Left ventricle myocardium superior (tissue), 1 donor: ENCODE data around the gene MUC4. TPM values are rescaled to one million over a fixed set of nuclear protein-coding genes. Genes with fewer than 3 reads are reported as not detected.

Source experiments
- ATAC-seq: fragments of 200-7000 bp; cut with Tn5 transposase; one replicate; pipeline ENCODE4 v1.9.1; 2020; ENCODE audit warnings: mild to moderate bottlenecking, moderate library complexity
- DNase-seq: peaks from one replicate; pipeline ENCODE4 v3.0.0-alpha.2; 2020
- intact Hi-C: fragments of 100-400 bp; cut with micrococcal nuclease; formaldehyde crosslinking; loops from one replicate; pipeline ENCODE4 v1.11.0; 2022
- total RNA-seq: library from RNA; stranded (reverse); fragmentation: NEBNext Ultra II Directional; extraction: Animal tissue kit (Norgen Biotek cat#: 25700); gene quantifications from one replicate; pipeline ENCODE4 v1.2.1, GENCODE V29; 2021
- donor health status: DM: no; HTN: yes; CAD: no; lungs with severe emphysema.

Gene MUC4
- total RNA-seq, 1 donor from 2014 or later: not detected

GRCh38 chr3:195766671-195767070 lies 45.1 kb downstream of the MUC4 start:
- intact Hi-C loops: no loop called here
- ATAC-seq (no peak), DNase-seq (no peak)

DNA sequence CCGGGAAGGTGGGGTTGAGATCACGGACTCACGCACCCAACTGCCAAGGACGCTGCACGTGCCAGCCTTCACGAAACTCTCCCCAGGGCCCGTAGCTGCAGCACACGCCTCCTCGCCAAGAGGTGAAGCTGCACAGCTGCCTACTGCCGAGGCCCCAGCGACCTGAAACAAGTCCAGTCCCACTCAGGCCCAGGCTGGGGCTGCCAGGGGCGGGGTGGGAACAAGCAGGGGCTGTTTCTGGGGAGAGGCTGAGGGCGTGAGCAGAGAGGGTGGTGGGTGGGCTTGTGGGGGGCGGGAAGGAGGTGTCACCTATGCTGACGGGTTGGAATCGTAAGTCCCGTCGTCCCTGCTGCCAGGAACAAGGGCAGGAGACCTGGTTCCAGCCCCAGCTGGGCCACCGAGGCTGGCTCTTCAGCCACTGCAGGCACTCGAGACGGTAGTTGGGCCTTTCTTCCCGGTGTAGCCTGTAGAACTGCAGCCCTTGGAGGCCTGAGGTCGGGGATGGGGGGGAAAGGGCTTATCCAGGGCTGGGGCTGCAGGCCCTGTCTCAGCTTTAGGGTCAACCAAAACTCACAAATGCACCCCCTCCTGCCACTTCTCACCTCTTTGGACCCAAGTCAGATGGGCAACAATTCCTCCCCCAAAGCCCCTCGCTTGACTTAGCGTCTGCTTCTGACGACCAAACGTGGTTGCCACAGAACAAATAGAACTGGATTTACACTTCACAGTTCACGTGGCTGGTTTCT lies 46.6 kb downstream of the MUC4 start:
- no peak for DNase-seq
- ATAC-seq: no peak
- intact Hi-C loops: no loop called here

DNA sequence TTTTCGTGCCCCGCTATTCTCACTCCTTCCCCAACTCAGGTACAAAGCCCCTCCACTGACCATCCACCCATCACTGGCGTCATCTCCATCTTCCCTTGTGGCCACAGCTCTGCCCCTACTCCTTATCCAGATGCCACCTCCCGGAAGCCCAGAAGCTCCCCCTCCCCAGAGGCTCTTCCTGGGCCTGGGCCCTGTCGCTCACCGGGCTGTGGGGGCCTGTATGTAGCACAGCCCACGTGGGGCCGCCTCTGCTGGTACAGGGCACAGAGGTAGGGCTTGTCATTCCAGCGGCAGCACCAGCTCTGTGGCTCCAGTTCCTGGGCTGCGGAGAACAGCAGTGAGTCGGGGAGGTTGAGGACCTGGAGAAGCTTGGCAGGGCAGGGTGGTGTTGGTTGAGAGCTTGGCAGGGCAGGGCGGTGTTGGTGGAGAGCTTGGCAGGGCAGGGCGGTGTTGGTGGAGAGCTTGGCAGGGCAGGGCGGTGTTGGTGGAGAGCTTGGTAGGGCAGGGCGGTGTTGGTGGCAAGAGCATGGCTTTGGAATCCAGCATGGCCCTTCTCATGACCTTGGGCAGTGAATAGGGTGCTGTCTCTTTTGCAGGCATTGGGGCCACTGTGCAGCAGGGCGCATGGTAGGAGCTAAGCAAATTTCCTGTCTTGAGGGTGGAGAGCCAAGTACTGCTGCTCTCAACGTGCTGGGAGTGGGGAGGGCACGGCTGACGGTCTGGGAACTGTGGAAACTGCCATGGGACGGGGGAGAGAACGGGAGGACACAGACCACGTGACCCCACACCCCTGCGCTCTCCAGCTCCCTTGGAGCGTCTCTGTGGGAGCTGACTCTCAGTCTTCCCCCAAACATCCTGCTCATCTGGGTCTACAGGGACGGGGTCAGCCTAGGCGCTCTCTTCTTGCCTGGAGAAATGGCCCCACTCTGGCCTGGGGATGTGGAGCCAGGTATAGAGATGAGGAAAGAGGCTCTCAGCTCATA lies 47.6 kb downstream of the MUC4 start:
- intact Hi-C loops: no loop called here
- DNase-seq: no peak
- no peak for ATAC-seq

GRCh38 chr3:195763076-195763830 lies 48.5 kb downstream of the MUC4 start:
- intact Hi-C loops: no loop called here
- ATAC-seq (no peak), DNase-seq (no peak)

DNA sequence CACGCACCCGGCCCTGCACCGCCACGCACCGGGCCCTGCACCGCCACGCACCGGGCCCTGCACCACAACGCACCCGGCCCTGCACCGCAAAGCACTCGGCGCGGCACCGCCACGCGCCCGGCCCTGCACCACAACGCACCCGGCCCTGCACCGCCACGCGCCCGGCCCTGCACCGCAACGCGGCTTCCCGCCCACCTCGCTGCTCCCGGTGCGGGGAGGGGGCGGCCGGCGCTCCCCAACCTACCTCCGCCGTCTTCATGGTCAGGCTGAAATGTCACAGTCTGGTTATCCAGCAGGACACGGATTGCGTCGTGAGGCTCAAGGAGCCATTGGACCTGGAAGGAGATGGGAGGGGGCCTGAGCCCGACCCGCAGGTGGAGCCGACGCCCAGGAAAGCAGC lies 49.1 kb downstream of the MUC4 start:
- intact Hi-C loops: no loop called here
- DNase-seq (no peak), ATAC-seq (no peak)

DNA sequence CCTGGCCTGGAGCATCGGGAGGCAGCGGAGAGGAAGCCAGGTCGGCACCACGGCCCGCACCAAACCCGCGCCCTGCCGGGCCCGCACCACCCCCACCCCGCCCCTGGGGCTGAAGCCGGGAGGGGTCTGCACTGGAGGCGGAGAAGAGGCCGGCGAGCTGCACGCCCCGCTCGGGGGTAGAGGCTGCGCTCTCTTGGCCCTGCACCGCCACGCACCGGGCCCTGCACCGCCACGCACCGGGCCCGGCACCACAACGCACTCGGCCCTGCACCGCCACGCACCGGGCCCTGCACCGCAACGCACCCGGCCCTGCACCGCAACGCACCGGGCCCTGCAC lies 49.5 kb downstream of the MUC4 start:
- ATAC-seq: no peak
- DNase-seq: no peak
- intact Hi-C loops: no loop called here

DNA sequence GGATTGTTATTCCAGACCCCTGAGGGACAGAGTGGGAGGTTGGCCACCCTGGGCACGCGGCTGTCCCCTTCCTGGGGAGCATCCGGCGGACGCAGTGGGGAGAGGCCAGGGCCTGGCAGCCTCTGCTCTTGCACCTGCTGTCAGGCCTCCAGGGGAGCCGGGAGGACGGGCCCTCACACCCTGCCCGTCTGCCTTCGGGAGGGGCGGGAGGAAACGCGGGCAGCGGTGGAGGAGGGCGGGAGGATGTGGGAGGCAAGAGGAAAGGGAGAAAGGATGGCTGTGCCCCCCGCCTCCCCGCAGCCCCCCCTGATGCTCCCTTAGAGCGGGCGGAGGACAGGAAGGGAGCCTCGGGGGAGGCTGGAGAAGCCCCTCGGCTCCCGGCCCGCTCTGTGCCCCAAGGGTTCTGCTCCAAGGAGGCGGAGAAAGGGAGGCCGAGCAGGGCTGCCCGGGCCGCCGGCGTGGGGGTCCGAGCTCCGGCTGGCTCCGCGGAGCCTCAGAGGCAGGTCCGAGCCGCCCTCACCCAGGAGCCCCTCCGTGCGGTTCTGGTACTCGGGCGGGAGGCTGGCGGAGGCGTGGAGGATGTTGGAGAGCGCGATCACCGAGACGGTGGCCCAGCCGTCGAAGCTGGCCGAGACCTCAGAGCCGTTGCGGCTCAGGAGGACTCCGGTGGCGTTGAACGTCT lies 50.0 kb downstream of the MUC4 start:
- intact Hi-C loops: no loop called here
- DNase-seq: no peak
- ATAC-seq: no peak

- no peak for ATAC-seq
- no peak for DNase-seq
- intact Hi-C loops: no loop called here
Observed at GRCh38 chr3:195761123-195761566, 50.6 kb downstream of the MUC4 start.

- peak; percentile 54 for DNase-seq
- intact Hi-C loops: no loop called here
Observed at GRCh38 chr3:195760345-195761122, 51.2 kb downstream of the MUC4 start.

DNA sequence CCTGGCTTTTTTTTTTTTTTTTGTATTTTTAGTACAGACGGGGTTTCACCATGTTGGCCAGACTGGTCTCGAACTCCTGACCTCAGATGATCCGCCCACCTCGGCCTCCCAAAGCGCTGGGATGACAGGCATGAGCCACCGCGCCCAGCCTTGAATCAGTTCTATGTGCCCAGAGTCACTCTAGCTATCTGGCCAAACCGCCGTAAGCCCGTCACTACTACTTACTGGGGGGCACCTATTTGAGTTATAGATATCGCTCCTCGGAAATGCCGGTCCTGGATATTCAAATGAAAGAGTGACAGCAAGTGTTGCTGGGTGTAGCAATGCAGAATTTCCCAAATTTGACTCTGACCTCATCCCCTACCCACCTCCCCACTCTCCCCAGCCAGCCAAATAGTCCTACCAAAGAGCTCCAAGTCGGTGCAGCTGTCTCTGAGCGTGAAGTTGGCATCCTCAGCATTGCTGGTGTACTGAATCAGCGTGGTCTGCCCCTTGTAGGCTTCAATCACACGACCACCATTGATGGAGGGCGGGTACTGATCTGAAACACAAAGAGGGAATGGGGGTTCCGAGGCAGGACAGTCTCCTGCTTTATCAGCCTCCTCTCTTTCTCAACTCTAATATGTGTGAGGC lies 52.9 kb downstream of the MUC4 start:
- ATAC-seq (no peak), DNase-seq (no peak)
- intact Hi-C loops: no loop called here

More at GRCh38 chr3:195760345-195761122, 51.2 kb downstream of the MUC4 start:
- peak; percentile 71 for ATAC-seq

DNA sequence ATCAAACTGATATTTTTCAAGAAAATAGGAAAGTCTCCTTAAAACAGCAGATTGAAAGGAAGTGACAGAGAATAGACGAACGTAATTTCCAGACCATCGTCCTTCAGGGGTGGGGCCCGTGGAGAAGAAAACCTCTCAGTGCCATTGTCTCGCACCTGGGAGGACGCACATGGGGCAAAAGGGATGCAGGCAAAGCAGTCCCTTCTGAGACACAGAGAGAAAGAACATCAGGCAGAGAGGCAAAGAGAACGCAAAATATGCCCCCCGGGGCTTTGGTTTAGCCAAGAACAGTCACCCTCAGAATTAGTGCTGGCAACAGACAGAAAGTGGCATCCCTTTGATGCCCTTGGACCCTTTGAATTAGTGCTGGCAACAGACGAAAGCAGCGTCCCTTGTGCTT lies 53.9 kb downstream of the MUC4 start:
- DNase-seq (no peak), ATAC-seq (no peak)
- intact Hi-C loops: no loop called here

DNA sequence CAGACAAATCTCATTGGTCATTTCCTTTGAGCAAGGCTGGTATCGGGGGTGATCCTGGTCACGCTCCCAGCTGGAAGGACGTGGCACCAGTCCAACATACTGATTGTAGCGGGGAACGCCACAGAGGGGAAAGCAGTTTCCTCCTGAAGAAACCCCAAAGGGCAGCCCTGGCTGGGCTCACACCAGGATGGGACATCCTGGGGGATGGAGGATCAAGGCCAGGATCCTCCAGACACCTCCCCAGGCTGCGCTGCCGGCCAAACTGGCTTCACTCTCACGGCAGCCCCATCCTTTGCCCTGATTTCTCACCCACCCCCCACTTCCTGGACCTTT lies 54.3 kb downstream of the MUC4 start:
- DNase-seq: no peak
- intact Hi-C loops: no loop called here
- ATAC-seq: no peak

- intact Hi-C loops: no loop called here
- DNase-seq: no peak
- no peak for ATAC-seq
Observed at GRCh38 chr3:195755791-195756676, 55.7 kb downstream of the MUC4 start.

DNA sequence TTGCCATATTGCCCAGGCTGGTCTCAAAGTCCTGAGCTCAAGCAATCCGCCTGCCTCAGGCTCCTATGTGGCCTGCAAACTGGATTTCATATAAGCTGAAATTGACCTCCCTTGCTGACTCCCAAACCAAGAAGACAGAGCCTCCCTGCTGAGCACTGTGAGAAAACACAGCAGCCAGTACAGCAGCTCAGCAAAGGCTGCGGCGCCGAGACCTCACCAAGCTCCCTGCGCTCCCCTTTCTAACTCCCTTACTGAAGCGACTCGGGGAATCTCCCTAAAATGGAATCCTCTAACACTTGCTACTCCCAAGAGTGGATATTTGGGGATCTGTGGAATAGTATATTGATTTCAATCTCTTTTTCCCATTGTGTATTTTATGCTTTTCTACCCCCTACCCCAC lies 56.3 kb downstream of the MUC4 start:
- DNase-seq (no peak), ATAC-seq (no peak)
- intact Hi-C loops: no loop called here

GRCh38 chr3:195754906-195755305 lies 56.8 kb downstream of the MUC4 start:
- no peak for DNase-seq
- intact Hi-C loops: no loop called here
- no peak for ATAC-seq

GRCh38 chr3:195754141-195754540 lies 57.6 kb downstream of the MUC4 start:
- DNase-seq (no peak), ATAC-seq (no peak)
- intact Hi-C loops: no loop called here

- no peak for ATAC-seq
- DNase-seq: no peak
- intact Hi-C loops: no loop called here
Observed at GRCh38 chr3:195753581-195753980, 58.1 kb downstream of the MUC4 start.
